Activated CD8-positive, alpha-beta memory T cell treated with anti-CD3 and anti-CD28 coated beads for 36 hours (primary cell): ENCODE results near the gene DENND5B. TPM values are rescaled to one million over a fixed set of nuclear protein-coding genes. Genes with fewer than 3 reads are reported as not detected.
"Not testable (repeated sequence)": the region's sequence is repeated elsewhere in the genome, so short reads cannot be mapped to it uniquely, and the experiment has no call there.

ENCODE experiments used
- CTCF ChIA-PET: fragments of 350-600 bp; sonication (Branson Sonifier 250); formaldehyde crosslinking; loops from one replicate; lab custom pipeline; 2021; ENCODE audit warnings: antibody characterized with exemption; lab: Charles Lee
- POLR2A ChIA-PET: fragments of 350-600 bp; sonication (Branson Sonifier 250); formaldehyde crosslinking; loops from one replicate; lab custom pipeline; 2021; ENCODE audit warnings: antibody characterized with exemption; lab: Charles Lee
- total RNA-seq, 2 experiments: library from RNA; stranded (reverse); gene quantifications; one replicate each; pipeline ENCODE4 v1.2.3, GENCODE V29; 2021

Gene DENND5B
- total RNA-seq, 2 experiments from 2014 or later = 0.13 TPM; not detected in 1

- ChIA-PET CTCF (interaction anchor here (1.3 kb wide), 1 partner anchor 11 kb away, joined by 3 read pairs; no protein-coding TSS in a partner anchor), POLR2A (no interaction called here)
Measured at GRCh38 chr12:31567029-31567428, 23.9 kb downstream of the DENND5B start.

- ChIA-PET POLR2A (no interaction called here), CTCF (interaction anchor here (1.3 kb wide), 1 partner anchor 11 kb away, joined by 3 read pairs; no protein-coding TSS in a partner anchor)
Measured at GRCh38 chr12:31566547-31566946, 24.4 kb downstream of the DENND5B start.

GRCh38 chr12:31562594-31563328 is 28.2 kb downstream of the DENND5B start:
- ChIA-PET CTCF (no interaction called here), POLR2A (no interaction called here)

GRCh38 chr12:31560516-31560915 is 30.4 kb downstream of the DENND5B start:
- CTCF ChIA-PET = interaction anchor here (0.6 kb wide), 1 partner anchor 74 kb away, joined by 4 read pairs; no protein-coding TSS in a partner anchor
- POLR2A ChIA-PET = no interaction called here

- POLR2A ChIA-PET = no interaction called here
- CTCF ChIA-PET = interaction anchor here (0.6 kb wide), 1 partner anchor 499 kb away, joined by 3 read pairs; no protein-coding TSS in a partner anchor
Measured at GRCh38 chr12:31558521-31558920, 32.4 kb downstream of the DENND5B start.

GRCh38 chr12:31557707-31558106 is 33.2 kb downstream of the DENND5B start:
- CTCF ChIA-PET = no interaction called here
- POLR2A ChIA-PET = no interaction called here

GRCh38 chr12:31555466-31555865 is 35.5 kb downstream of the DENND5B start:
- POLR2A ChIA-PET, CTCF ChIA-PET: not testable (repeated sequence)

GRCh38 chr12:31550590-31550989 is 40.3 kb downstream of the DENND5B start:
- POLR2A ChIA-PET, CTCF ChIA-PET: not testable (repeated sequence)

- ChIA-PET CTCF (no interaction called here), POLR2A (no interaction called here)
Measured at GRCh38 chr12:31536672-31537071, 54.3 kb downstream of the DENND5B start.

- ChIA-PET POLR2A (no interaction called here), CTCF (no interaction called here)
Measured at GRCh38 chr12:31533470-31533869, 57.5 kb downstream of the DENND5B start.

- ChIA-PET POLR2A (no interaction called here), CTCF (no interaction called here)
Measured at GRCh38 chr12:31531893-31532292, 59.0 kb downstream of the DENND5B start.

GRCh38 chr12:31528095-31528494 is 62.8 kb downstream of the DENND5B start:
- ChIA-PET POLR2A (no interaction called here), CTCF (no interaction called here)

GRCh38 chr12:31527083-31527482 is 63.9 kb downstream of the DENND5B start:
- ChIA-PET POLR2A (no interaction called here), CTCF (no interaction called here)

- ChIA-PET CTCF (no interaction called here), POLR2A (no interaction called here)
Measured at GRCh38 chr12:31526158-31526546, 64.8 kb downstream of the DENND5B start.

GRCh38 chr12:31525496-31526157 is 65.3 kb downstream of the DENND5B start:
- ChIA-PET CTCF (no interaction called here), POLR2A (no interaction called here)

- ChIA-PET CTCF (no interaction called here), POLR2A (no interaction called here)
Measured at GRCh38 chr12:31524791-31525495, 66.0 kb downstream of the DENND5B start.

- CTCF ChIA-PET = no interaction called here
- POLR2A ChIA-PET = no interaction called here
Measured at GRCh38 chr12:31523306-31523705, 67.6 kb downstream of the DENND5B start.

- POLR2A ChIA-PET = no interaction called here
- CTCF ChIA-PET = no interaction called here
Measured at GRCh38 chr12:31522607-31523006, 68.3 kb downstream of the DENND5B start.

GRCh38 chr12:31521964-31522363 is 69.0 kb downstream of the DENND5B start:
- CTCF ChIA-PET = no interaction called here
- POLR2A ChIA-PET = no interaction called here

- ChIA-PET CTCF (no interaction called here), POLR2A (no interaction called here)
Measured at GRCh38 chr12:31519511-31519910, 71.4 kb downstream of the DENND5B start.
